Keratinocyte (primary cell): Measurements from ENCODE around the gene PLXNA1. TPM values are rescaled to one million over a fixed set of nuclear protein-coding genes. Genes with fewer than 3 reads are reported as not detected.

Source experiments
- DNase-seq: peaks from one replicate; pipeline ENCODE4 v3.0.0-alpha.2; 2011; ENCODE audit warnings: low read depth, missing footprints, low spot score
- FAIRE-seq: peaks from 2 replicates; lab custom pipeline; 2011; peaks lifted over from hg19 to GRCh38; lab: Jason Lieb, UNC
- H2AFZ ChIP-seq: 2 replicates; pipeline ENCODE4 v1.6.0; 2012; ENCODE audit warnings: low read length, control low read depth, inconsistent platforms; ENCODE audit not compliant: control insufficient read depth
- H3K27ac ChIP-seq: 2 replicates; pipeline ENCODE4 v1.5.1; 2011; ENCODE audit warnings: low read length; ENCODE audit not compliant: control insufficient read depth, insufficient read depth
- H3K27me3 ChIP-seq: 3 replicates; pipeline ENCODE4 v1.6.0; 2011; ENCODE audit warnings: low read length; ENCODE audit not compliant: control insufficient read depth, insufficient read depth; ENCODE audit errors: extremely low read depth
- H3K36me3 ChIP-seq, 2 experiments: 2 replicates in 1 of 2; 3 replicates in 1 of 2; pipeline ENCODE4 v1.5.1; 2011; ENCODE audit warnings: low read length in 2 of 2, mild to moderate bottlenecking in 1 of 2; ENCODE audit not compliant: control insufficient read depth in 2 of 2, insufficient read depth in 2 of 2; ENCODE audit errors: extremely low read depth in 1 of 2
- H3K4me1 ChIP-seq: 3 replicates; pipeline ENCODE4 v1.5.1; 2011; ENCODE audit warnings: low read length; ENCODE audit not compliant: control insufficient read depth, insufficient read depth; ENCODE audit errors: extremely low read depth
- H3K4me2 ChIP-seq: 3 replicates; pipeline ENCODE4 v1.6.0; 2011; ENCODE audit warnings: low read depth, low read length; ENCODE audit not compliant: control insufficient read depth, insufficient read depth; ENCODE audit errors: extremely low read depth
- H3K4me3 ChIP-seq, 3 experiments: fragments of 200-600 bp in 1 of 3; sonication (generic) in 1 of 3; 2 replicates in 2 of 3; 3 replicates in 1 of 3; pipeline ENCODE4 v1.5.1; 2011 to 2016; ENCODE audit warnings: low read length in 3 of 3, mild to moderate bottlenecking in 3 of 3, control low read depth in 2 of 3, inconsistent platforms in 1 of 3, low read depth in 1 of 3, mixed read lengths in 1 of 3, mixed run types in 1 of 3, moderate library complexity in 1 of 3; ENCODE audit not compliant: control insufficient read depth in 2 of 3, insufficient read depth in 2 of 3; ENCODE audit errors: extremely low read depth in 1 of 3
- H3K79me2 ChIP-seq: 2 replicates; pipeline ENCODE4 v1.6.0; 2012; ENCODE audit warnings: low read length; ENCODE audit not compliant: control insufficient read depth, insufficient read depth
- H3K9ac ChIP-seq: 3 replicates; pipeline ENCODE4 v1.6.0; 2011; ENCODE audit warnings: low read length; ENCODE audit not compliant: control insufficient read depth, insufficient read depth; ENCODE audit errors: extremely low read depth
- H3K9me1 ChIP-seq: 3 replicates; pipeline ENCODE4 v1.6.0; 2011; ENCODE audit warnings: low read length; ENCODE audit not compliant: control insufficient read depth, insufficient read depth; ENCODE audit errors: extremely low read depth
- H3K9me3 ChIP-seq: 2 replicates; pipeline ENCODE4 v1.5.1; 2012; ENCODE audit warnings: low read depth, low read length; ENCODE audit not compliant: control insufficient read depth
- H4K20me1 ChIP-seq: 3 replicates; pipeline ENCODE4 v1.6.0; 2011; ENCODE audit warnings: low read length; ENCODE audit not compliant: control insufficient read depth, insufficient read depth; ENCODE audit errors: extremely low read depth
- EZH2 ChIP-seq: IDR thresholded peaks from one replicate; pipeline ENCODE4 v1.6.1; 2012; ENCODE audit warnings: inconsistent platforms, mild to moderate bottlenecking, low read length, moderate library complexity
- dilution Hi-C: fragments of 300-500 bp; cut with MboI; formaldehyde crosslinking; loops from one replicate; pipeline ENCODE4 v1.7.0; 2020; ENCODE audit warnings: low sequenced_read_pairs; ENCODE audit not compliant: extremely low pct_ligation_motif_present
- polyA plus RNA-seq, 5 experiments: library from polyadenylated mRNA; depleted of rRNA in 3 of 5; stranded (reverse) in 3 of 5; stranded (forward) in 1 of 5; unstranded in 1 of 5; fragments of >200 nt; gene quantifications; 1 replicate in 1 of 5; 2 replicates in 3 of 5; 3 replicates in 1 of 5; pipeline versions ENCODE4 v1.2.1 to v1.2.3, GENCODE V29; 2011 to 2012; ENCODE audit warnings: missing spikeins in 2 of 5, low read depth in 1 of 5, low replicate concordance in 1 of 5
- TF ChIP-seq, protein P1 (sequence below), 3 experiments: IDR thresholded peaks in 1 of 3; conservative IDR thresholded peaks in 1 of 3; optimal IDR thresholded peaks in 1 of 3; 2 replicates in 2 of 3; 3 replicates in 1 of 3; pipeline versions ENCODE3 to v1.5.1; 2011; ENCODE audit warnings: low read length in 3 of 3, mild to moderate bottlenecking in 3 of 3, moderate library complexity in 2 of 3, control low read depth in 1 of 3, inconsistent platforms in 1 of 3; ENCODE audit not compliant: insufficient read depth in 2 of 3; ENCODE audit errors: extremely low read depth in 1 of 3

The PLXNA1 gene
- polyA plus RNA-seq, 1 donor (not counting 4 experiments of a cell fraction or from before 2014, with no cell fraction given): 38.4 TPM

DNA sequence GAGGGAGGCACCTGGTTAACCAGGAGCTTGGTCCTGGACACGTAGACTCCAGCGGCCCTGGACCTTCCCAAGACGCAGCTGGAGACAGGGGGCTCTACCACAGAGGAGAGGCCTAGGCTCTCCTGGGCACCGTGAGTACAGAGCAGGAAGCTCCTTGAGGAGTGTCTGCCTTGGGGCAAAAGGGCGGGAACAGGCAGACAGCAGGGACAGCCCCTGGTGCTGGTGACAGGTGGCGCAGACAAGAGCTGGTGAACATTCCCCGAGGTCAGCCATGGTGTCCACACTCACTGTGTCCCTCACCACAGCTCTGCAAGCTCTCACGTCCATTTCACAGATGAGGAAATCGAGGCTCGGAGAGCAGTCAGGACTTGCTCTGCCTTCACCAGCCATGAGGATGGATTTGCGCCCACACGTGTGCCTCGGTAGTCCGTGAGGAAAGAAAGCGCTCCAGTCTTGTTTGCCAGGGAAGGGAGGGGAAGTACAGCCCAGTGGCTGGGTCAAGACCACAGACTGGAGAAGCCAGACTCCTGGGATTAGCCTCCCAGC lies 2.6 kb upstream of the PLXNA1 start:
- dilution Hi-C loops: no loop called here
- TF ChIP-seq EZH2: no peak
- TF ChIP-seq, protein P1, sequence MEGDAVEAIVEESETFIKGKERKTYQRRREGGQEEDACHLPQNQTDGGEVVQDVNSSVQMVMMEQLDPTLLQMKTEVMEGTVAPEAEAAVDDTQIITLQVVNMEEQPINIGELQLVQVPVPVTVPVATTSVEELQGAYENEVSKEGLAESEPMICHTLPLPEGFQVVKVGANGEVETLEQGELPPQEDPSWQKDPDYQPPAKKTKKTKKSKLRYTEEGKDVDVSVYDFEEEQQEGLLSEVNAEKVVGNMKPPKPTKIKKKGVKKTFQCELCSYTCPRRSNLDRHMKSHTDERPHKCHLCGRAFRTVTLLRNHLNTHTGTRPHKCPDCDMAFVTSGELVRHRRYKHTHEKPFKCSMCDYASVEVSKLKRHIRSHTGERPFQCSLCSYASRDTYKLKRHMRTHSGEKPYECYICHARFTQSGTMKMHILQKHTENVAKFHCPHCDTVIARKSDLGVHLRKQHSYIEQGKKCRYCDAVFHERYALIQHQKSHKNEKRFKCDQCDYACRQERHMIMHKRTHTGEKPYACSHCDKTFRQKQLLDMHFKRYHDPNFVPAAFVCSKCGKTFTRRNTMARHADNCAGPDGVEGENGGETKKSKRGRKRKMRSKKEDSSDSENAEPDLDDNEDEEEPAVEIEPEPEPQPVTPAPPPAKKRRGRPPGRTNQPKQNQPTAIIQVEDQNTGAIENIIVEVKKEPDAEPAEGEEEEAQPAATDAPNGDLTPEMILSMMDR (optimal IDR thresholded peaks at IDR 0.05 in 1 of 3, IDR thresholded peaks at IDR 0.05 in 1 of 3, conservative IDR thresholded peaks at IDR 0.05 in 1 of 3; ENCODE audit: extremely low read depth in 1 of 3, insufficient read depth in 2 of 3, low read length in 3 of 3): no peak
- DNase-seq: no peak
- peaks cover 19% of the 10 kb centered on the region for H3K79me2 ChIP-seq
- H3K9me3 ChIP-seq: no peaks in the 10 kb centered on the region
- no peak overlapping the region for H3K9ac ChIP-seq
- H2AFZ ChIP-seq: no peak overlapping the region
- H3K27ac ChIP-seq: no peak overlapping the region
- H3K27me3 ChIP-seq: no peaks in the 10 kb centered on the region
- no peak for FAIRE-seq
- no peak overlapping the region for H3K4me3 ChIP-seq
- no peaks in the 10 kb centered on the region for H3K36me3 ChIP-seq
- peaks cover 13% of the 10 kb centered on the region for H4K20me1 ChIP-seq
- H3K4me1 ChIP-seq: peaks cover 20% of the 10 kb centered on the region
- no peaks in the 10 kb centered on the region for H3K9me1 ChIP-seq
- no peak overlapping the region for H3K4me2 ChIP-seq

DNA sequence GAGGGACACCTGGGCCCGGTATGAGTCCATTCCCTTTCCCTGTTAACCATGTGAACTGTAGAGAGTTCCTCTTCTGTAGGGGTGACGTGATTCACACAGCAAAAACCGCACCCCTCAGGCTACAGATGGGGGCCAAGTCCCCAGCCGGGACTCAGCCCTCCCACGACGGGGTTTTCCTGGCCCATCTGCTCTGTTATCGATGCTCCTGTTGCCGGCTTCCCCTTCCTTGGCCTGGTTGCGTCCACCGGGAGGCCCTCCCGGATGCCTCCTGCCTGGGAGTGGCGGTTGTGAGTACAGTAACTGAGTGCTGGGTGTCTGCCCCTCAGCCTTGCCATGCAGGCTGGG lies 817 bp upstream of the PLXNA1 start:
- peak overlapping the region; percentile 87 for H3K27ac ChIP-seq
- FAIRE-seq (peak; percentile 13), DNase-seq (no peak)
- peaks cover 29% of the 10 kb centered on the region for H4K20me1 ChIP-seq
- H2AFZ ChIP-seq: peak overlapping the region; percentile 93
- dilution Hi-C loops: no loop called here
- TF ChIP-seq EZH2: no peak
- TF ChIP-seq, protein P1 (optimal IDR thresholded peaks at IDR 0.05 in 1 of 3, IDR thresholded peaks at IDR 0.05 in 1 of 3, conservative IDR thresholded peaks at IDR 0.05 in 1 of 3; ENCODE audit: extremely low read depth in 1 of 3, insufficient read depth in 2 of 3, low read length in 3 of 3): no peak
- peak overlapping the region; percentile 89 for H3K4me2 ChIP-seq
- H3K9me3 ChIP-seq: no peaks in the 10 kb centered on the region
- peak overlapping the region; percentile 38 to 73 (median 52) for H3K4me3 ChIP-seq
- H3K79me2 ChIP-seq: peaks cover 37% of the 10 kb centered on the region
- H3K4me1 ChIP-seq: peaks cover 29% of the 10 kb centered on the region
- no peaks in the 10 kb centered on the region for H3K27me3 ChIP-seq
- peaks cover 1 to 6% of the 10 kb centered on the region in 2 experiments for H3K36me3 ChIP-seq
- H3K9ac ChIP-seq: peak overlapping the region; percentile 81
- H3K9me1 ChIP-seq: no peaks in the 10 kb centered on the region
